Cardiac muscle cell (in vitro differentiated cells and primary cell): ENCODE measurements around the gene NLRC5. TPM values are rescaled to one million over a fixed set of nuclear protein-coding genes. Genes with fewer than 3 reads are reported as not detected.
"Not testable (repeated sequence)": the region's sequence is repeated elsewhere in the genome, so short reads cannot be mapped to it uniquely, and the experiment has no call there.

ENCODE experiments used
- DNase-seq, 2 donors: peaks; one replicate each; pipeline versions ENCODE4 v3.0.0 to v3.0.0-alpha.2; 2010 to 2017; ENCODE audit warnings: low read depth in 1 of 2, low spot score in 1 of 2
- H3K27ac ChIP-seq: fragments of 200-600 bp; sonication (generic); 2 replicates; pipeline ENCODE4 v1.5.1; 2016
- H3K27me3 ChIP-seq: fragments of 200-600 bp; sonication (generic); 2 replicates; pipeline ENCODE4 v1.6.0; 2016; ENCODE audit warnings: control low read depth
- H3K36me3 ChIP-seq: fragments of 200-600 bp; sonication (generic); 2 replicates; pipeline ENCODE4 v1.5.1; 2016; ENCODE audit warnings: control low read depth
- H3K4me1 ChIP-seq: fragments of 200-600 bp; sonication (generic); 2 replicates; pipeline ENCODE4 v1.8.1; 2017; ENCODE audit warnings: low read depth, mild to moderate bottlenecking, mixed run types
- H3K4me3 ChIP-seq: fragments of 200-600 bp; sonication (generic); 2 replicates; pipeline ENCODE4 v1.5.1; 2016; ENCODE audit warnings: mild to moderate bottlenecking
- H3K9me3 ChIP-seq: fragments of 200-600 bp; sonication (generic); 2 replicates; pipeline ENCODE4 v1.5.1; 2017; ENCODE audit warnings: low read depth, mild to moderate bottlenecking, control low read depth
- polyA plus RNA-seq: library from polyadenylated mRNA; unstranded; fragments of >200 nt; fragmentation: Nextera tagmentation; extraction: Ambion mirVana; gene quantifications from 2 replicates; pipeline ENCODE4 v1.2.1, GENCODE V29; 2016
- total RNA-seq: library from RNA; depleted of rRNA; stranded (reverse); fragments of >200 nt; gene quantifications from 2 replicates; pipeline ENCODE4 v1.2.3, GENCODE V29; 2016
- TF ChIP-seq, protein P1 (sequence below): IDR thresholded peaks from 2 replicates; pipeline ENCODE4 v1.5.1; 2012; ENCODE audit warnings: low read depth, mild to moderate bottlenecking, low read length

Gene NLRC5
- total and polyA plus RNA-seq, 2 experiments from 2014 or later, result not detected

DNA sequence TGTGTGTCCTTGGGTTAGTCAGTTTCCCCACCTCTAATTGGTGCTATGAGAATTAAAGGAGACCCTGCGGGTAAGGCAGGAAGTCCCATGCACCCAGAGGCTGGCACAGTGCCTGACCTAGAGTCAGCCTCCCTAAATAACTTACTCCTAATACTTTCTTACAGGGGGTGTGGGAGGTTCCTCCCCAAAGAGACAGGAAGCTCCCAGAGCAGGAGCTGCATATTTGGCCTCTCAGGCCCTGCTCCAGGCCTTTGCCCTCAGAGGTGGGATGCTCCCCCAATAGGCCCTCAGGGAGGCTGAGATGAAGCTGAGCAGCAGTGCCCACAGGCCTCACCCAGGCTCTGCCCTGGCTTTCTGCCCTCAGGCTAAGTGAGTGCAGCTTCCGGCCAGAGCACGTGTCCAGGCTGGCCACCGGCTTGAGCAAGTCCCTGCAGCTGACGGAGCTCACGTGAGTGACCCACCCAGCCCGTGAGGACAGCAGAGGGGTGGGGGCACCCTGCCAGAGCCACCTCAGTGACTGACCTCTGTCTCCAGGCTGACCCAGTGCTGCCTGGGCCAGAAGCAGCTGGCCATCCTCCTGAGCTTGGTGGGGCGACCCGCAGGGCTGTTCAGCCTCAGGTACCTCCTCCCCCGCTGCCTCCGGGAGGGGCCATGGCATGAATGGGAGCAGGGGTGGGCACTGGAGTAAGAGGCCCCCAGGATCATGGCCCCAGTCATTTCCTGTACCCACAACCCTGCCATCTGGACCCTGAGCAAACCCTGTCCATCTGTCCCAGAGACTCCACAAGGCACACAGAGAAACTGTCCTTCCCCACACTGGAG is 71.9 kb downstream of the NLRC5 start:
- no peak overlapping the region for H3K27ac ChIP-seq
- no peaks in the 10 kb centered on the region for H3K9me3 ChIP-seq
- H3K4me3 ChIP-seq, result no peak overlapping the region
- TF ChIP-seq, protein P1, sequence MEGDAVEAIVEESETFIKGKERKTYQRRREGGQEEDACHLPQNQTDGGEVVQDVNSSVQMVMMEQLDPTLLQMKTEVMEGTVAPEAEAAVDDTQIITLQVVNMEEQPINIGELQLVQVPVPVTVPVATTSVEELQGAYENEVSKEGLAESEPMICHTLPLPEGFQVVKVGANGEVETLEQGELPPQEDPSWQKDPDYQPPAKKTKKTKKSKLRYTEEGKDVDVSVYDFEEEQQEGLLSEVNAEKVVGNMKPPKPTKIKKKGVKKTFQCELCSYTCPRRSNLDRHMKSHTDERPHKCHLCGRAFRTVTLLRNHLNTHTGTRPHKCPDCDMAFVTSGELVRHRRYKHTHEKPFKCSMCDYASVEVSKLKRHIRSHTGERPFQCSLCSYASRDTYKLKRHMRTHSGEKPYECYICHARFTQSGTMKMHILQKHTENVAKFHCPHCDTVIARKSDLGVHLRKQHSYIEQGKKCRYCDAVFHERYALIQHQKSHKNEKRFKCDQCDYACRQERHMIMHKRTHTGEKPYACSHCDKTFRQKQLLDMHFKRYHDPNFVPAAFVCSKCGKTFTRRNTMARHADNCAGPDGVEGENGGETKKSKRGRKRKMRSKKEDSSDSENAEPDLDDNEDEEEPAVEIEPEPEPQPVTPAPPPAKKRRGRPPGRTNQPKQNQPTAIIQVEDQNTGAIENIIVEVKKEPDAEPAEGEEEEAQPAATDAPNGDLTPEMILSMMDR, result no peak
- peak in 1 of 2 donors; percentile 76 for DNase-seq
- no peaks in the 10 kb centered on the region for H3K4me1 ChIP-seq
- no peaks in the 10 kb centered on the region for H3K36me3 ChIP-seq
- no peaks in the 10 kb centered on the region for H3K27me3 ChIP-seq

DNA sequence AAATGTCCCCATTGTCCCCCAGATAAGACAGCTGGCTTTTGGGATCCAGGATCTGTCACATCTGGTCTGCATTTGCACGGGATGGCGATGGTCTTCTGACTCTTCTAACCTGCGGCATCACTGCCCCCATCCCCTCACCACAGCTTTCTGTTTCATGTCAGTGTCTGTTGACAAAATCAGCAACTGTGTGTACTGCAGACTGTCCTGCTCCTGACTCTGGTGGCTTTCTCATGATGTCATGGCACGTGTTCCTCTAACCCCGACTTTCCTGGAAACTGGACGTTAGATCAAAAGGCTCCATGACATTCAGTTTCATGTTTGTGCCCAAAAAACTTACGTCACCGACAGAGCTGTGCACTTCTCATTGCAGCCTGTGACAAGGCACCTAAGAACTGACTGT is 73.0 kb downstream of the NLRC5 start:
- Histone ChIP-seq H3K36me3 (no peaks in the 10 kb centered on the region), H3K4me3 (no peak overlapping the region), H3K27me3 (no peaks in the 10 kb centered on the region), H3K27ac (no peak overlapping the region), H3K9me3 (no peaks in the 10 kb centered on the region), H3K4me1 (no peaks in the 10 kb centered on the region)
- TF ChIP-seq, protein P1, result no peak
- no peak for DNase-seq

DNA sequence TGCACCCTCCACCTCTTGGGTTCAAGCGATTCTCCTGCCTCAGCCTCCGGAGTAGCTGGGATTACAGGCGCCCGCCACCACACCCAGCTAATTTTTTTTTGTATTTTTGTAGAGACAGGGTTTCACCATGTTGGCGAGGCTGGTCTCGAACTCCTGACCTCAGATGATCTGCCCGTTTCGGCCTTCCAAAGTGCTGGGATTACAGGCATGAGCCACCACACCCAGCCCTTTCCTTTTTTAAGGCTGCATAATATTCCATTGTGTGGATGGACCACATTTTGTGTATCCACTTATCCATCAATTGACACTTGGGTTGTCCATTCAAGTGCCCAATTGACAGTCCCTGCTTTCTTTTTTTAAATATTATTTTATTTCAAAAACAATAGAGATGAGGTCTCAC is 73.8 kb downstream of the NLRC5 start:
- not testable (repeated sequence) for DNase-seq, H3K36me3 ChIP-seq, H3K27me3 ChIP-seq, H3K4me3 ChIP-seq, H3K9me3 ChIP-seq, H3K27ac ChIP-seq, H3K4me1 ChIP-seq

DNA sequence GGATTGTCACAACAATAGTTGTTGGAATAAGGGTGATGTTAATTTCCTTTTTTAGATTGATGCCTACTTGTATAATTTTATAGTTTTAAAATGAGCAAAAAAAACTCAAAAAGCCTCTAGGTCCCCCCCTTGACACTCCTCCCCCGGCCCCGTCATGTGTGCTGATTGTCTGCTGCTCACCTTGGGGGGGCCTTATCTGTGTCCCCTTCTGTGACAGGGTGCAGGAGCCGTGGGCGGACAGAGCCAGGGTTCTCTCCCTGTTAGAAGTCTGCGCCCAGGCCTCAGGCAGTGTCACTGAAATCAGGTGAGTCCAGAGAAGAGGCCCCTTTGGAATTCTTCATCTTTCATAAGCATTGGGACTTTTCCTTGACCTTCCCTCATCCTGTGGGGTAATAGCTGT is 75.6 kb downstream of the NLRC5 start:
- H3K36me3 ChIP-seq, result no peaks in the 10 kb centered on the region
- H3K27ac ChIP-seq, result no peak overlapping the region
- TF ChIP-seq, protein P1, result no peak
- H3K27me3 ChIP-seq, result no peaks in the 10 kb centered on the region
- no peak overlapping the region for H3K4me3 ChIP-seq
- no peaks in the 10 kb centered on the region for H3K4me1 ChIP-seq
- no peak for DNase-seq
- no peaks in the 10 kb centered on the region for H3K9me3 ChIP-seq

DNA sequence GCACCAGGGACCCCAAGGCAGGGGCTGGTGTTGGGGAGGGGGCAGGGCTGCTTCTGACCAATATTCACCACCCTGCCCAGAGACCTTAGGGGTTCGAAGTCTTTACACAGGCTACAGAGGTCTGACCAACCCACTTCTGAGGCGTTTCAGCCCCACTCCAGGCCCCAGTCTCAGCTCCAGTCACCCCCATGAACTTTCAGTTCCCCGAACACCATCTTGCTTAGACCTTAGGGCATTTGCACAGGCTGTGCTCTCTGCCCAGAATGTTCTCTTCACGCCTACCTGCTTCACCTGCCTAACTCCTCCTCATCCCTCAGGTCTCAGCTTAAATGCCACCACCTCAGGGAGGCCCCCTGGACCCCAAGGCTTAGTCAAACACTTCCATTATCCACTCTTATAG is 77.3 kb downstream of the NLRC5 start:
- H3K27ac ChIP-seq, result no peak overlapping the region
- no peak overlapping the region for H3K4me3 ChIP-seq
- TF ChIP-seq, protein P1, result no peak
- H3K4me1 ChIP-seq, result no peaks in the 10 kb centered on the region
- no peak for DNase-seq
- no peaks in the 10 kb centered on the region for H3K9me3 ChIP-seq
- no peaks in the 10 kb centered on the region for H3K36me3 ChIP-seq
- no peaks in the 10 kb centered on the region for H3K27me3 ChIP-seq

DNA sequence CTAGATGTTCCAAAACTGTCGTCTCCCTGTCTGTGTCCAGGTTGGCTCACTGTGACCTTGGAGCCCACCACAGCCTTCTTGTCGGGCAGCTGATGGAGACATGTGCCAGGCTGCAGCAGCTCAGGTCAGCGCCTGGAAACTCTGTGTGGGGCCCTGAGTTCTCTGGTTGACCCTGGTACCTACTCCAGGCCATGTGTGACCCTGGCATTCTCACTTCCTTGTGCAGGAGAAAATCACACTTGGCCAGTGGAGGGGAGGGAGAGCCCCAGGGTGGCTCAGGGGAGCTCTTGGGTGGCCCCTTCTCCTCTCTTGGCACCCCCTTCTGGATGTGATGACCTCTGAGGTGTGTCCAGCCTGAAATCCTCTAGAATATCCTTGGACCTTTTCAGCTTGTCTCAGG is 78.0 kb downstream of the NLRC5 start:
- Histone ChIP-seq H3K4me3 (no peak overlapping the region), H3K4me1 (no peaks in the 10 kb centered on the region), H3K27ac (no peak overlapping the region), H3K36me3 (no peaks in the 10 kb centered on the region), H3K9me3 (no peaks in the 10 kb centered on the region), H3K27me3 (no peaks in the 10 kb centered on the region)
- TF ChIP-seq, protein P1, result no peak
- DNase-seq, result no peak
